ENCODE data around the gene LIF.
A peak's percentile ranks its signal among the peaks of the same experiment; 100 is the strongest.

LIF gene

DNA sequence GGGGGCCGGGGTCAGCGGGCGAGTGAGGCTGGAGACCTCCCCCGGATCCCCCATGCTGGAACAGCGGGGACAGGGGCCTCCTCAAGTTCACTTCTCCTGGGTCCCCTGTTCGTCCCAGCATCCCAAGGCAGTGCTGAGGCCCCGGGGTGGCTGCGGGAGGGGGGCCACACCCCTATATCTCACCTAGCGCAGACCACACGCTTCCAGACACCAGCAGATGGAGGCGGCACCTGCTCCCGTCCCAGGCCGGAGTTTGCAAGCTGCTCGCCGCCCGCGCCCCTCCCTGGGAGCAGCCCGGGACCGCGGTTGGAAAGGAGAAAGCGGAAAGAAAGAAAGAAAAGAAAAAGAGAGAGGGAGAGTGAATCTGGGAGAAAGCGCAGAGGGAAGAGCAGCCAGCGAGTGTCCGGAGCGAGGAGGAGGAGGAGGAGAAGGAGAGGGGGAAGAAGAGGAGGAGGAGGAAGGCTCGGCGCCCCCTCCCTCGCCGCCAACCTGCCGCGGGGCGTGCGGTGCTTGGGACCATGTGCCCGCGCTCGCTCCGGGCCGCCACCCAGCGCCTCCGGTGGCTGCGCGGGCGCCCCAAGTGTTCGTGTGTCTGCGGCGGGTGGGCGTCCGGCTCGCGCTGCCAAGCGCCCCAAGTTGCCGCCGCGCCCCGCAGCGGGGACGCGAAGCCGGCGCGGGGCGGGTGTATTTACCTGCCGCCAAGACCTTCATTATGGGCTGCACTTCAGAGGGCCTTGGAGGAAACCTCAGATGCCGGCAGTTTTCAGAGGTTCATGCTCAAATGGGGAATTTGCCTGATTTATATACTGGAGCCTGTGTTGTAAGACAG lies at the start of gene LIF:
LIF (minus strand) TSS at position 775 of the 829 bp plus-strand sequence; CDS start at position 711, 64 bp downstream.
- DNase-seq: peak; percentile 73
- H3K36me3 Mint-ChIP-seq: peaks cover 42% of the 10 kb centered on the region
- peaks cover 81% of the 10 kb centered on the region for H3K4me1 Mint-ChIP-seq
- peak within 1 kb of the TSS; percentile 100 for H3K4me3 Mint-ChIP-seq
- CTCF ChIA-PET: interaction anchor here (0.6 to 1.5 kb wide), 3 partner anchors 18 to 137 kb away, joined by 3 to 5 read pairs (median 3); no protein-coding TSS in a partner anchor
- H3K27me3 Mint-ChIP-seq: no peaks in the 10 kb centered on the region
- H3K27ac Mint-ChIP-seq: peak within 1 kb of the TSS; percentile 96
- no peaks in the 10 kb centered on the region for H3K9me3 Mint-ChIP-seq

DNA sequence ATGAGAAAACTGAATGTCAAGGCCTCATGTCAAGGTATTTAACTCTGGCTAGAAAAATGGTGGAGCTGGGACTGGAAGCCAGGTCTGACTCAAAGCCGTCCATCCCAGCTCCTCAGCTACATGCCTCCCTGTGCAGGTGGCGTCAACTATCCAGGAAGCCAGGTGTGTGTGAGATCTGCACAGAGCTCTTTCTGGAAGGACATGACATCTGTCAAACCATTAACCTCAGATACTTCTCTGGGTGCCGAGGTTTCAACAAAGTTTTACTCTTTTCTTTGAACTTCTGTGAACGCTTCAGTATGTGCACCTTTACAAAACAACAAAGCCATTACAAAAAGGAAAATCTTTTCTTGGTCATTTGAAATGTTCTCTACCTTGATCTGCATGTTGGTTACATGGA lies 49.8 kb upstream of the LIF start:
- Mint-ChIP-seq H3K36me3 (peaks cover 65% of the 10 kb centered on the region), H3K4me3 (no peak overlapping the region)

DNA sequence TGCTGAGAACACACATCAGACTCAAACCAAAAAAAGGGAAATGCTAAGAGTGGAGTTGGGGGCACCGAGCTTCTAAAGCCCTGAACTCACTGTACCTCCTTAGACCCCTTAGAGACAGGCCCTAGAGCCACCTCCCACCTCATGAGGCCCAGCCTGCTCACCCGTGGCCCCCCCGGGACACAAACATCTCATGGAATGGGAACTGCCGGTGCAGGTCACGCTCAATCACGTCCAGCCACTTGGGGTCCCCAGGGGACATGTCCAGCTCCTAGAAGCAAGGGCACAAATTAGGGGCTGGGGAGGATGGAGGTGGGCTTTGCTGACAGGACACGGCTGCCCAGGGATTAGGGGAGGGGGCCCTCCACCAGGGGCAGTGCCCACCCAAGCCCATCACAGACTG lies 49.0 kb upstream of the LIF start:
- Mint-ChIP-seq H3K27ac (peak overlapping the region; percentile 97), H3K36me3 (peaks cover 59% of the 10 kb centered on the region), H3K4me1 (peaks cover 71% of the 10 kb centered on the region), H3K4me3 (no peak overlapping the region), H3K9me3 (no peaks in the 10 kb centered on the region), H3K27me3 (no peaks in the 10 kb centered on the region)
- no peak for DNase-seq
- CTCF ChIA-PET: interaction anchor here (1.2 kb wide), 1 partner anchor 102 kb away, joined by 3 read pairs; the partner anchor contains the start of gene SEC14L2

More for the DNA sequence above, 49.8 kb upstream of the LIF start:
- no peaks in the 10 kb centered on the region for H3K9me3 Mint-ChIP-seq
- peaks cover 71% of the 10 kb centered on the region for H3K4me1 Mint-ChIP-seq
- no peaks in the 10 kb centered on the region for H3K27me3 Mint-ChIP-seq
- H3K27ac Mint-ChIP-seq: peak overlapping the region; percentile 97
- no peak for DNase-seq
- CTCF ChIA-PET: interaction anchor here (1.2 kb wide), 1 partner anchor 101 kb away, joined by 3 read pairs; the partner anchor contains the start of gene SEC14L2

DNA sequence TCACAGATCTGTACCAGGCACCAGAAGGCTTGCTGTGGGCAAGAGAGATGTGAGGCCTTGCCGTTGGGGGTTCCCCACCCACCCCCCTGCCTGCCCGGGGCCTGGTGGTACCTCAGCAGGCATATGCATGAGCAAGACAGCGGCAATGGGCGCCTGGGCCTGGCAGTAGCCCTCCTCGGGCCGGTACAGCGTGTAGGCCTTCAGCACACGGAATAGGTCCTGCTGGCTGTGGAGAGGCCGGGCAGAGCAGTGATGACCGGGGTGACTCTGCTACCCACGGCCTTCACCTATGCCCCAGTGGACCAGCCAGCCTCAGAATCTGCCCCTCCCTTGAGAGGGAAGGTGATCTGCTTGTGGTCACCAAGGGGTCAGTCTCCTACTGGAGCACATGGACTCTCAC lies 48.3 kb upstream of the LIF start:
- Mint-ChIP-seq H3K27ac (no peak overlapping the region), H3K4me3 (no peak overlapping the region), H3K9me3 (no peaks in the 10 kb centered on the region), H3K4me1 (peaks cover 72% of the 10 kb centered on the region), H3K27me3 (no peaks in the 10 kb centered on the region), H3K36me3 (peaks cover 56% of the 10 kb centered on the region)
- DNase-seq: no peak
- CTCF ChIA-PET: no interaction called here

DNA sequence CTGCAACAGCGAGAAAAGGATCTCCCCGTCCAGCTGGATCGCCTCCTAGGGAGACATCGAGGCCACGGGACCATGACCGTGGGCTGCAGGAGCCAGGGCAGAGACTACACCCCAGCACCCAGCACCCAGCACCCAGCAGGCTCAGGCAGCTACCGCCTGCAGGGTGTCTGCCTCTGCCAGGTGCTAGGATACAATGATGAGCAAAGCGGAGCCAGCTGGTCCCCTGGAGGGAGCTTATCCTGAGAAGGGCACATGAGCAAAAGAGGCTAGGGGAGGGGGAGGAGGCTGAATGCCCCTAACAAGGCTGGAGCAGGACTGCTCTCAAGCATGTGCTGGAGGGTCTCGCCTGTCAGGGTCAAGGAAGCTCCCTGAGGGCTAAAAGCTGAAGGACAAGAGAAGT lies 47.5 kb upstream of the LIF start:
- DNase-seq: no peak
- no peaks in the 10 kb centered on the region for H3K9me3 Mint-ChIP-seq
- peaks cover 52% of the 10 kb centered on the region for H3K36me3 Mint-ChIP-seq
- CTCF ChIA-PET: interaction anchor here (8.7 kb wide), 1 partner anchor 12 kb away, joined by 57 read pairs; no protein-coding TSS in a partner anchor
- H3K4me3 Mint-ChIP-seq: no peak overlapping the region
- H3K27me3 Mint-ChIP-seq: no peaks in the 10 kb centered on the region
- peaks cover 70% of the 10 kb centered on the region for H3K4me1 Mint-ChIP-seq
- peak overlapping the region; percentile 77 for H3K27ac Mint-ChIP-seq

DNA sequence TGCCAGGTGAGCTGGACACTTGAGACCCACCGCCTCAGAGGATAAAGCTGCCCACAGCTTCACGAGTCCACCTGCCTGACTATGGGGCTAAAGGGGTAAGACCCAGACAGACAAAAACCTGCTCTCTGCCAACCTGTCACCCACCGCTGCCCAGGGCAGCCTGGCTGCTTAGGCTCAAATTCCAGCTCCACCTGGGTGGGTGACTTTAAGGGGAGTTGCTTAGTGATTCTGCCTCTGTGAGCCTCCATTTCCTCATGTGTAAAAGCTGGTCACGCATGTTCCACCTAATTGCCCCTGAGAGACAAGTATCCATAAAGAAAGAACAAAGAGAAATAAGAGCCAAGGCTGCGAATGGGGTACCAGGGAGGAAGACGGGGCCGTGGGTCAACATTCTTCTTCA lies 46.5 kb upstream of the LIF start:
- Mint-ChIP-seq H3K9me3 (no peaks in the 10 kb centered on the region), H3K27ac (no peak overlapping the region), H3K36me3 (peaks cover 43% of the 10 kb centered on the region), H3K4me1 (peaks cover 70% of the 10 kb centered on the region), H3K4me3 (no peak overlapping the region), H3K27me3 (no peaks in the 10 kb centered on the region)
- CTCF ChIA-PET: interaction anchor here (8.7 kb wide), 1 partner anchor 13 kb away, joined by 57 read pairs; no protein-coding TSS in a partner anchor
- DNase-seq: no peak

DNA sequence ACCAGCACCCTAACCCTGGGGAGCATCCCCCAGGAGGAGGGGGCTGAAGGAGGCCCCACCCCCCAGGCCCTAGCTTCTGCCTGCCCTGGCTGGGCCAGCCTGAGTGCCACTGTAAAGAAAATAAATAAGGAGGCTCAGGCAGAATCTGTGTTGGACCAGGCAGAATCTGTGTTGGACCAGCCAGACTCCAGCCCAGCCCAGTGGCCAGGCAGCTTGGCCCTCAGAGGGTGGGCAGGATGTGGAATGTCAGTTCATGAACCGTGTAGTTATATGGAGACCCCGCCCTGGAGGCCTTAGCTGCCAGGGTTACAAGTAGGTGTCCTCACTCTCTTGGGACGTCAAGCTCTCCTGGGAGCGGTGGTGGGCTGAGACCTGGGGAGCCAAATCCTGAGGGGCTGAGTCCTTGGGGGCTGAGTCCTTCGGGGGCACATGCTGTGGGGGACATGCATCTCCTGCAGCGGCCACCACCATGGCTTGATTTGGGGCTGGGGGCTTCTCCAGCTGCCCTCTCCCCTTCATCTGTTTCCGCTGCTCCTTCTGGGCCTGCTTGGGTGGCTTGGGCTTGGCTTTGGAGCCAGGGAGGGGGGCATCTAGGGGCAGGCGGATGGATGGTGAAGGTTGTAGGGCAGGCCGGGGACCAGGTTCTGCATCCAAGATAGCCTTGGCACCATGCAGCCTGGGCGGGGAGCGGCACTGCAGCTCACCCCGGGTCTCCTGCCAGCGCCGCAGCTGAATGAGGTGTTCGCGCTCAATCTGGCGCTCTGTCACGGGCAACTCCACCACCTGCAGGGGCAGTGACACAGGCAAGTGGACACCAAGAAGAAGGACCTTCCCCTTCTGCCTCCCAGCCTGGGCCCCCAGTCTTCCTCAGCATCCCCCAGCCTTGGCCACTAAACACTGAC lies 45.8 kb upstream of the LIF start:
- Mint-ChIP-seq H3K27ac (no peak overlapping the region), H3K36me3 (peaks cover 36% of the 10 kb centered on the region), H3K27me3 (no peaks in the 10 kb centered on the region), H3K9me3 (no peaks in the 10 kb centered on the region), H3K4me3 (no peak overlapping the region), H3K4me1 (peaks cover 70% of the 10 kb centered on the region)
- no peak for DNase-seq
- CTCF ChIA-PET: interaction anchor here (6.7 to 8.7 kb wide), 3 partner anchors 13 to 96 kb away, joined by 57 to 252 read pairs (median 62); partner anchors contain the start of genes RNF215 and TBC1D10A

DNA sequence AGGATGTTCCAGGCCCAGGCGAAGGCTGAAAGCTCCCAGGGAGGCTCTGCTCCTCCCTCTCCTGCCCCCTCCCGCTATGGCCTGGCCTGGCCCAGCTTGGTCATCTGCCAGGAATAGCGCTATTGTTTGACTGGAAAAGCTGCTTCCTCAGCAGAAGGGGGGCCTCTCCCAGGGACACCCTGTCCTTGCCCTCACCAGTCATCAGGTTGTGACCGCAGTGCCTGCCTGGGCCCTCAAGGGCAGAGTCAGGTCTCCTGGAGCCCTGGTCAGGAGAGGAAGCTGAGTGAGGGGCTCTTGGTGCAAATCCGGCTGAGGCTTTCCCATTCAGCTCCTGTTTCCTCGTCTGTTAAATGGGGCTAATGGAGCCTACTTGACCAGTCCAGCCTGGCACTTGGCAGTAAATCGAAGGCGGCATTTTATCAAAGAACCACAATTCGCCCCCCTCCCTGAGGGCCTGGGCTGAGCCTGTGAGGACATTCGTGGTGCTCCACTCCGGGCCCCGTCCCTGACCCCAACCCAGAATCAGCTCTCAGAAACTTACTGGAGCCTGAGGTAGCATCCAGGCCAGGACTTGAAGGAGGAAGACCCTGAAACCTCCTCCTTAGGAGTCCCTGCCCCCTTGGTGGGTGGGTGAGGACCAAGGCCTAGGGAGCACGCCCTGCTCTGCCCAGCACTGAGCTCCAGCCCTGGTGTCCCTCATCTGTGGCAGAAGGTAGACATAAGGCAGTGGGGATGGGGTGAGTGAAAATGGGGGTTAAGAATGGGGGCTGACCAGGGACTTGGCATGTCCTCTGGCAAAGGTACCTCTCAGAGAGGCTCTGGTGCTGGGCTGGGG lies 44.7 kb upstream of the LIF start:
- Mint-ChIP-seq H3K4me1 (peaks cover 70% of the 10 kb centered on the region), H3K4me3 (no peak overlapping the region), H3K9me3 (no peaks in the 10 kb centered on the region), H3K27ac (peak overlapping the region; percentile 87), H3K36me3 (peaks cover 29% of the 10 kb centered on the region), H3K27me3 (no peaks in the 10 kb centered on the region)
- CTCF ChIA-PET: interaction anchor here (0.9 to 8.7 kb wide), 6 partner anchors 14 to 97 kb away, joined by 3 to 252 read pairs (median 58); partner anchors contain the start of genes RNF215 and TBC1D10A
- DNase-seq: no peak

DNA sequence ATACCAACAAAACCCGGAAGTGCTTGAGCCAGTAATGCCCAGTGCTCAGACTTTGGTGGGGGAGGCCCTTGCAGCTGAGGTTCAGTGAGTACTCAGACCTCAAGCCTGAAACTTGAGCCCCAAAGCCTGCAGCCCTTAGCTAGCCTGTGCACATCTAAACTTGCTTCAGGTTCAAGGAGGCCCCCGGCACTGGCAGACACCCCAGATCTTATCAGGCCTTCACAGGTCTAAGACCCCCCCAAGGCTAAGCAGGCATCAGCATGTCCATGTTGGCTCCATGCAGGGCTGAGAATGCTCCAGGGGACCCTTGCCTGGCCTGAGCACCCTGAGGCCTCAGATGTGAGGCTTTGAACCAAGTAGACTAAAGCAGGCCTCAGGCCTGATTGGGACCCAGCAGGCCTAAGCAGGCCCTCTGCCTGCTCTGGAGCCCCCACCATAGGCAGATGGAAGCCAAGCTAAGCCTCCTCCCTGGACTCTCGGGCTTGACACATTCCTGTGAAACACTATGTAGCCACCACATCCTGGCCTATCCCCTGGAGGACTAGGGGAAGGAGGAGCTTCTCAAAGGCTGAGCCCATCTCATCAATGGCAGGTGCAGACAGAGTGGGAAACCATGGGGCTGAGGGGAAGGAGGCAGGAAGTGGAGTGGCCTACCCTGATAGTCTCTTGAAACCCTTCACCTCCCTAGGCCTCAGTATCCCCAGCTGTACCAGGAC lies 43.9 kb upstream of the LIF start:
- Mint-ChIP-seq H3K27ac (peak overlapping the region; percentile 87), H3K4me3 (peak overlapping the region; percentile 81), H3K36me3 (peaks cover 25% of the 10 kb centered on the region), H3K4me1 (peaks cover 65% of the 10 kb centered on the region), H3K9me3 (no peaks in the 10 kb centered on the region), H3K27me3 (no peaks in the 10 kb centered on the region)
- CTCF ChIA-PET: interaction anchor here (0.9 to 8.7 kb wide), 10 partner anchors 11 to 184 kb away, joined by 3 to 252 read pairs (median 31); partner anchors contain the start of genes RNF215 and TBC1D10A
- peak; percentile 38 for DNase-seq

DNA sequence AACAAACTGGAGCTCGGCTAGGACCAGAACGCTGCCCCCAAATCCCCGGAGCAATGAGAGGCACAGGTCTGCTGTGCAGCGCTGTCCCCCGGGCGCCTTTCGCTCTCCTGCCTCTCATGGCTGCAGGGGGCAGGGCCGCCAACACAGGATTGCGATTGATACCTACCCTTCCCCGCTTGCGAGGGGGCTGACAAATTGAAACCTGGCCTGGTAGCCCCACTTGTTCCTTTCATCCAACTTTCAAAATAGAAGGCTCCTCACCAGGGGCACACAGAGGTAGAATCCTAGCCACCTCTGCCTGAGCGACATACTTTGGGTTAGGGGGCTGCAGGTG lies 43.4 kb upstream of the LIF start:
- no peaks in the 10 kb centered on the region for H3K9me3 Mint-ChIP-seq
- CTCF ChIA-PET: interaction anchor here (1.0 to 8.7 kb wide), 10 partner anchors 12 to 184 kb away, joined by 3 to 252 read pairs (median 33); partner anchors contain the start of genes RNF215 and TBC1D10A
- DNase-seq: no peak
- peak overlapping the region; percentile 87 for H3K27ac Mint-ChIP-seq
- H3K4me1 Mint-ChIP-seq: peaks cover 67% of the 10 kb centered on the region
- no peaks in the 10 kb centered on the region for H3K27me3 Mint-ChIP-seq
- H3K4me3 Mint-ChIP-seq: peak overlapping the region; percentile 81
- H3K36me3 Mint-ChIP-seq: peaks cover 26% of the 10 kb centered on the region

DNA sequence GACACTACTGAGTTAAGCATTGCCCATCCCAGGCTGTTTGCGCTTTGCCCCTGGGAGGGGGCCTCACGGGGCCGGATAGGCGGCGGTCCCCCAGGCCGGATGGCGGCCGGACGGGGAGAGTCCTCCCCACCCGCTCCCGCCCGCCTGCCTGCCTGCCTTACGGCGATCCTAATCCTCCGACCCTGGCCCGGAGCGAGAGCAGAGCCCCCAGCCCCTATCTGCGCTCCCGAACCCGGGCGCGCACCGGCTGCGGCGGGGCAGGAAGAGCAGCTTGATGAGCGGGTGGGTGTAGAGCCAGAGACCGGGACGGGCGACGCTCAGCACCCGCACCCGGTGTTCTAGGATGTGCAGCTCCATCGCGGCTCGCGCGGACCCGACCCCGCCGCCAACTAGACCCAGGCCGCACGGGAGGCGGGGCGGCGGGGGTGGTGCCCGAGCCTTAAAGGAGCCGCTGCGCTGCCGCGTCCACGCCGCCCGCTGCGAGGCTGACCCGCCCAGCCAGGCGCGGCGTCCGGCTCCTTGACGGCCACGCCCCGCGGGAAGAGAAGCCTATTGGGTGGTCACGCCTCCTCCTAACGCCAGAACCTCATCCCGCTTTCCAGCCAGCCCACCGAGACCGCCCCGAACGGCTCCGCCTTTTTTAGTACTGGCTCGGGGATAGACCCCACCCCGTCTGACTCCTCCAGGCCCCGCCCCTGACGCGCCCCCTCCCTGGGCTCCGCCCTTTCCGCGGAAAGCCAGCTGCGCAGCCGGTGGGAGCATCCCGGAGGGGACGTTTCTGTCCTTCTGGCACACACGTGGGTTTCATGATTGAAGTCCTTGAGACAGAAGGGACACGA lies 42.8 kb upstream of the LIF start, which contains the start of gene CASTOR1:
CASTOR1 (minus strand) TSS at position 365 of the 839 bp plus-strand sequence; CDS start at position 357, 8 bp downstream.
- CTCF ChIA-PET: interaction anchor here (0.6 to 8.7 kb wide), 18 partner anchors 11 to 183 kb away, joined by 3 to 252 read pairs (median 11); partner anchors contain the start of genes RNF215 and TBC1D10A
- peak; percentile 96 for DNase-seq
- Mint-ChIP-seq H3K4me1 (peaks cover 72% of the 10 kb centered on the region), H3K27ac (peak within 1 kb of the TSS; percentile 87), H3K36me3 (peaks cover 29% of the 10 kb centered on the region), H3K27me3 (no peaks in the 10 kb centered on the region), H3K4me3 (peak within 1 kb of the TSS; percentile 81), H3K9me3 (no peaks in the 10 kb centered on the region)
